HG03378 (cell line): ENCODE measurements around the gene NDUFA5.
"Not testable (repeated sequence)": the region's sequence is repeated elsewhere in the genome, so short reads cannot be mapped to it uniquely, and the experiment has no call there.

Experiments
- ATAC-seq: cut with Tn5 transposase; IDR thresholded peaks from one replicate; pipeline ENCODE4 v1.9.1; 2021; ENCODE audit warnings: mild to moderate bottlenecking, moderate library complexity; ENCODE audit not compliant: unreplicated experiment

NDUFA5 gene

DNA sequence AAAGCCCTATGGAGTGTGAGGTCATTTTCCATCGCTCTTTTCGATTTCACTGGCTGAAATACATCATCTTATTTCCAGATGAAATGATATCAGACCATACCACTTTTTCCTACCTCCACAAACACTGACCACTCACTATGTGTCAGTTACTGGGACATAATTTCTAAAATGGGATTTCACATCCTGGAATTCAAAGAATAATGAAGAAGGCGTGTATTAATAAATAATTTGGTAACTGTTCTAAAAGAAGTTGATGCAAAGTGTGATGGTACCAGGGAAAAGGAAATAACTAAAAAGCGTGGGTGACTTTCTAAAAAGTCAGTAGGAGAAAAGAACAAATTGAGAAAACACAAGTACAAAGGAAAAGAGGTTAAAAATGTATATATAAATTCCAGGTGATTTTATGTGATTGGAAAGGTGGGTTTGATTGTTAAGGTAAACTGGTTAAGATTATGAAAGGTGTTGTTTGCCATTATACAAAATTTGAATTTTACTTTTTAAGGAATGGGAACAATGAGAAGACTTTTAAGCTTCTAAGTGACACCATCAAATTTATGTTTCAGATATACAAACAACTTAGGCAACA lies 764 bp upstream of the NDUFA5 start:
- no peak for ATAC-seq

DNA sequence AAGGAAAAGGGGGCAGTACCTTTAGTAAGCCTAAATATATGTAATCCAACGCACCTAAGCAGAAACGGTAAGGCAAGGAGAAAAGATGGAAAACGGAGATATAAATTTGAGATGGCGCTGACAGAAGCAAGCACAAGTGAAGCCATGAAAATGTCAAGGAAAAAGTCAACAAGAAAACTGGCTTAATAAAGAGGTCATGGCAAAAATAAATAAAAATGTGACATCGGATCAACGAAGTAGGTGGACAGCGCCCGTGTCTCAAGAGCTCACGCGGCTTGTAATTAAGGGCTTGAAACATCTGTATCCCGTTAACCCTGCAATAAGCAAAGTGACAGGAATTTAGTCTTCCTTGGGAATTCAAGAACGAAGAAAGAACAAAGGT lies 611 bp downstream of the NDUFA5 start:
- ATAC-seq, result no peak

DNA sequence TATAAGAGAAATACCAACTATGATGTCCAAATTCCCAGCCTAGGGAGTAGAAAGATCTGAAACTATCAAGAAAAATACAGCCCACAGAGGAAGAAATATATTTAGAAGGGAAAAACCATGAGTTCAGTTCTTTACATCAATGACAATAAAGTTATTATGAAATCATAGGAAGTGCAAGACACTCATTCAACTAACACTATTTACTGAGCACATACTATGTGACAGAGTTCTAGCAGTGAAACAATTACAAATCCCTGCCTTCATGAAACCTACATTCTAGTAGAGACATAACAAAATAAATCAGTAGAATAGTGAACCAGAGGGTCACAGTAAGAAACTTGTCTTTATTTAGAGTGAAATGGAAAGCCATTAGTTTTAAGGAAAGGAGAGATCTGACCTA lies 2.1 kb downstream of the NDUFA5 start:
- no peak for ATAC-seq

DNA sequence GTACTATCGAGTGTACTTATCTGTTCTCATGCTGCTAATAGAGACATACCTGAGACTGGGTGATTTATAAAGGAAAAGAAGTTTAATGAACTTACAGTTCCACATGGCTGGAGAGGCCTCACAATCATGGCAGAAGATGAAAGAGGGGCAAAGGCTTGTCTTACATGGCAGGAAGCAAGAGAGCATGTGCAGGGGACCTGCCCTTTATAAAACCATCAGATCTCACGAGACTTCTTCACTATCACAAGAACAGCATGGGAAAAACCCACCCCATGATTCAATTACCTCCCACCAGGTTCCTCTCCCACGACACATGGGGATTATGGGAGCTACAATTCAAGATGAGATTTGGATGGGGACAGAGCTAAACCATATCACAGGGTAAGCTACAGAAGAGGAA lies 4.5 kb downstream of the NDUFA5 start:
- ATAC-seq, result no peak

- no peak for ATAC-seq
Observed at GRCh38 chr7:123552641-123553040, 5.0 kb downstream of the NDUFA5 start.

DNA sequence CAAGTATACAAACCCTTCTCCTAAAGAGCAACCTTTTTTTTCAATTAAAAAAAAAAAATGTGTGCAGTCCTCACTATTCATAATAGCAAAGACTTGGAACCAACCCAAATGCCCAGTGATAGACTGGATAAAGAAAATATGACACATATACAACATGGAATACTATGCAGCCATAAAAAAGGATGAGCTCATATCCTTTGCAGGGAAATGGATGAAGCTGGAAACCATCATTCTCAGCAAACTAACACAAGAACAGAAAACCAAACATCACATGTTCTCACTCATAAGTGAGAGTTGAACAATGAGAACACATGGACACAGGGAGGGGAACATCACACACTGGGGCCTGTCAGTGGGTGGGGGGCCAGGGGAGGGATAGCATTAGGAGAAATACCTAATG lies 5.5 kb downstream of the NDUFA5 start:
- ATAC-seq, result not testable (repeated sequence)

DNA sequence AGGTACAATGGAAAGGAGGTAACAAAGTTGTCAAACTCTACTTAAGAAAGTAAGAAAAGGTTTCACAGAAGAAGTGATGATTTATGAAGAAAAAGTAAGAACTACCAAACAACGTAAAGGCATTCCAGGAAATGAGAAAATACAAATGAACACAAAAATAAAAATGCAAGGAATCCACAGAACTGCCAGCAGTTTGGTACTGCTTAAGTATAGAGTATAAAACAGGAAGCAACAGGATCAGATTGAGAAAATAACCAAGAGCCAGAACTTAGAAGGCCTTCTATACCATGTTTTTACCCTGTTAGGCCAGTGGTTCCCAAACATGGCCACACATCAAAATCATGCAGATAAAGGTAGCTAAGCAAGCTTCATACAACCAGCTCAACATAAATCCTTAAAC lies 9.2 kb downstream of the NDUFA5 start:
- no peak for ATAC-seq

GRCh38 chr7:123539871-123540270 lies 17.7 kb downstream of the NDUFA5 start:
- ATAC-seq, result peak; percentile 35

- no peak for ATAC-seq
Observed at GRCh38 chr7:123538897-123539296, 18.7 kb downstream of the NDUFA5 start.

DNA sequence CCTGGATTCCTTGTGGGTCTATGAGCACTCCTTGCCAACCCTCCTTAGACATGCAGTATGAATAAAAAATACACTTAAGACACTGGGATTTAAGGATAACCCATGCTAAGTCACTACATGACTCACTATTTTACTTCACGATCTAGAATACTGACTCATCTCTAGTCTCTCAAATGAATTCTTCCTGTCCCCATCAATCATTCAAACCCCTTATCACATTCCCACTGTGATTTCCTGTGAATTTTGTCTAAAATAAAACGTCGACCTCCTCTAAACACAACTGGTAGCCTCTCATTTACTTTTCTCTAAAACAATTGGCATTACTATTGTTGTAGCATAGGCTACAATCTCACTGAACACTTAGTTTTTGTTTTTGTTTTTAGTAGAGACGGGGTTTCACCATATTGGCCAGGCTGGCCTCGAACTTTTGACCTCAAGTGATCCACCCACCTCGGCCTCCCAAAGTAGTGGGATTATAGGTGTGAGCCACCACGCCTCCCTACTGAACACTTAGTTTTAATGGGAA lies 19.4 kb downstream of the NDUFA5 start:
- peak; percentile 25 for ATAC-seq

- ATAC-seq, result no peak
Observed at GRCh38 chr7:123537026-123537642, 20.5 kb downstream of the NDUFA5 start.

DNA sequence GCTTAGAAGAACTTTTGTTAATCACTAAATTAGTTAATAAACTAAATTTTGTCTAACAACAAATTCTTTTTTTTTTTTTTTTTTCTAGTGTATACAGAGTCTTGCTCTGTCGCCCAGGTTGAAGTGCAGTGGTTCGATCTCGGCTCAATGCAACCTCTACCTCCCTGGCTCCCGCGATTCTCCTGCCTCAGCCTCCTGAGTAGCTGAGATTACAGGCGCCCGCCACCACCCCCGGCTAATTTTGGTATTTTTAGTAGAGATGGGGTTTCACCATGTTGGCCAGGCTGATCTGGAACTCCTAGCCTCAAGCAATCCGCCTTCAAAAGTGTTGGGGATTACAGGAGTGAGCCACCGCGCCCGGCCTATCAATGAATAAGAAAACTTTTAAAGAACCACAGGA lies 22.1 kb downstream of the NDUFA5 start:
- ATAC-seq, result no peak

DNA sequence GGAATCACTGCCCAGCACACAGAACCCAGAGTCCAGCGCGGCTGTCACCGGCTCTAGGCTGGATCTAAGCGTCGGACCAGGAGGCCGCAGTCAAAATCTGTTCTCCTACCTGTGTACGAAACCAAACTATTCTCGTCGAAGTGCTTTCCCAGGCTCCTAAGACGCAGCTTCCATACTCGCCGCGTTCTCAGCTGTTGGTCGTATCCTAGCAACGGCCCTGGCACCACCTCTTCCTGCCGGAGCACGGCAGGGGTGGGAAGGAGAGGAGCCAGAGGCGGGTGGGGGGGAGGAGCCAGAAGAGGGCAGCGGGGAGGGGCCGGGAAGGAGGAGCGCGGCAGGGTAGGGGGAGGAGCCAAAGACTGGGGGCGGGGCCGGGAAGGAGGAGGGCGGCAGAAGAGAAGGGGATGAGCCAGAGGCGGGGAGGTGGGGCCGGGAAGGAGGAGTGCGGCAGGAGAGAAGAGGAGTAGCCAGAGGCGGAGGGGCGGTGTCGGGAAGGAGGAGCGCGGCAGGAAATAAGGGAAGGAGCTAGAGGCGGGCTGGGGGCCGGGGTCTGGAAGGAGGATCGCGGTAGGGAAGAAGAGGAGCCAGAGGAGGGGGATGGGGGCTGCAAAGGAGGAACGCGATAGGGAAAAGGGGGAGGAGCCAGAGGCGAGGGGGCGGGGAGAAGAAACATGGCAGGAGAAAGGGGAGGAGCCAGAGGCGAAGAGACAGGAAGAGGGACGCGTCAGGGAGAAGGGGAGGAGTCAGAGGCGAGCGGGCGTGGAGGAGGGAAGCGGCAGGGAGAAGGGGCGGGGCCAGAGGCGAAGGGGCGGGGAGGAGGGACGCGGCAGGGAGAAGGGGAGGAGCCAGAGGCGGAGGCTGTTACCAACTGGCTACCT lies 23.0 kb downstream of the NDUFA5 start, which contains the start of gene IQUB:
TSS of gene IQUB (minus strand) at position 213 of the 878 bp plus-strand sequence. CDS start 22,255 bp downstream, outside the sequence.
- peak; percentile 51 for ATAC-seq

DNA sequence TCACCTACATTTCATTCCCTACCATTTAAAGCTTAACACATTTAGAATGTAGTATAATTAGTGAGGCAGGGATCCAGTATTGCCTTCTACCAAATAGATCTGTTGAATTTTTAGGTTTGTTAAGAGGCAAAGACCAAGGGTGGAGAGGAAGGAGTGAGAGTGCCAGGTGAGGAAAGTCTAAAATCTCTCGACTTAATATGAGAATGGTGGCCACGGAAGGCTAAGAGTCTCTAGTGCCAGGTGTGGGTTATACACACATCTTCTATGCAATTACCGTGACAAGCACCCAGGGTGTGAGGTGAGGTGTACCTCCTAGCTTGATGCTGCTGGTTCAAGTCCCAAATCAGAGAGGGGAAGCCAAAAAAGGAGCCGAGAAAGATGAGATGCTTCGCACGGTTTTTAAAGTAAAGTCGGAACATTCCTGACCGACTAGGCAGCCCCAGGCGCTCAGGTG lies 23.7 kb downstream of the NDUFA5 start:
- peak; percentile 25 for ATAC-seq

GRCh38 chr7:123533553-123533917 lies 24.1 kb downstream of the NDUFA5 start:
- no peak for ATAC-seq

GRCh38 chr7:123532788-123533552 lies 24.6 kb downstream of the NDUFA5 start:
- peak; percentile 35 for ATAC-seq

DNA sequence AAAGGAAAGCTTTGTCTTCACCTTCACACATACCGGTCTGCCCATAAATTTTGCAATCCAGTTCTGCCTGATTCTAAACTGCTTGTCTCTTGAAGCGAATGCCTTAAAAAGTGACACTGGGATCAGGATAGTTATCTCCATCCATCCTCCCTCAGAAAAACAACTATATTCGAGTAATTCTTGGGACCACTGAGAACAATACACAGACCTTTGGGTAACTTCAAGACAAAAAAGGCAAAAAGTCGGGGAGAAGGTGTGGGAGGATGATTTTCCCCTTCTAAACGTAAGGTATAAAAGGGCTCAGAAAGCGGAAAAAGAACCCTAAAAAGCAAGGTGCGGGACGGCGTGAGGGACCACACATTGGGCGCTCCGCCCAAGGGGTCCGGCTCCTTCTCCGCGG lies 25.3 kb downstream of the NDUFA5 start:
- ATAC-seq, result peak; percentile 2

GRCh38 chr7:123530035-123530591 lies 27.5 kb downstream of the NDUFA5 start:
- ATAC-seq, result not testable (repeated sequence)

- no peak for ATAC-seq
Observed at GRCh38 chr7:123528265-123528664, 29.4 kb downstream of the NDUFA5 start.

DNA sequence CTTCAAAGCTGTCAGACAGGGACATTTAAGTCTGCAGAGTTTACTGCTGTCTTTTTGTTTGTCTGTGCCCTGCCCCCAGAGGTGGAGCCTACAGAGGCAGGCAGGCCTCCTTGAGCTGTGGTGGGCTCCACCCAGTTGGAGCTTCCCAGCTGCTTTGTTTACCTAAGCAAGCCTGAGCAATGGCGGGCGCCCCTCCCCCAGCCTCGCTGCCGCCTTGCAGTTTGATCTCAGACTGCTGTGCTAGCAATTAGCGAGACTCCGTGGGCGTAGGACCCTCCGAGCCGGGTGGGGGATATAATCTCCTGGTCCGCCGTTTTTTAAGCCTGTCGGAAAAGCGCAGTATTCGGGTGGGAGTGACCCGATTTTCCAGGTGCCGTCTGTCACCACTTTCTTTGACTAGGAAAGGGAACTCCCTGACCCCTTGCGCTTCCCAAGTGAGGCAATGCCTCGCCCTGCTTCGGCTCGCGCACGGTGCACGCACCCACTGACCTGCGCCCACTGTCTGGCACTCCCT lies 29.8 kb downstream of the NDUFA5 start:
- not testable (repeated sequence) for ATAC-seq
